Nephron (organoid): Measurements from ENCODE around the gene HOXA4.

Experiments
- H3K27ac Mint-ChIP-seq, 3 experiments: 2 replicates each; pipeline ENCODE4 v1.8.0; 2020; ENCODE audit warnings: mixed read lengths in 3 of 3, mild to moderate bottlenecking in 2 of 3, moderate library complexity in 1 of 3
- H3K27me3 Mint-ChIP-seq: 2 replicates; pipeline ENCODE4 v1.8.0; 2021; ENCODE audit warnings: low read depth, mild to moderate bottlenecking, moderate library complexity, mixed read lengths
- H3K36me3 Mint-ChIP-seq: 2 replicates; pipeline ENCODE4 v1.8.0; 2020; ENCODE audit warnings: low read depth, mixed read lengths
- H3K4me1 Mint-ChIP-seq: 2 replicates; pipeline ENCODE4 v1.8.0; 2020; ENCODE audit warnings: mixed read lengths
- H3K4me3 Mint-ChIP-seq, 3 experiments: 2 replicates each; pipeline ENCODE4 v1.8.0; 2020; ENCODE audit warnings: mild to moderate bottlenecking in 3 of 3, mixed read lengths in 3 of 3, moderate library complexity in 2 of 3
- H3K9me3 Mint-ChIP-seq: 2 replicates; pipeline ENCODE4 v1.8.0; 2020; ENCODE audit warnings: mixed read lengths
- CTCF ChIP-seq, 3 experiments: fragments of 200-600 bp; sonication (generic); IDR thresholded peaks; one replicate each; pipeline ENCODE4 v1.5.0; 2021; ENCODE audit warnings: antibody characterized with exemption in 3 of 3; ENCODE audit not compliant: unreplicated experiment in 3 of 3

Gene HOXA4

GRCh38 chr7:27170426-27171324, 40.1 kb upstream of the HOXA4 start:
- peaks cover 36% of the 10 kb centered on the region for H3K4me1 Mint-ChIP-seq
- H3K9me3 Mint-ChIP-seq = no peaks in the 10 kb centered on the region
- peaks cover 61% of the 10 kb centered on the region for H3K36me3 Mint-ChIP-seq
- no peak for TF ChIP-seq CTCF (IDR thresholded peaks at IDR 0.05; ENCODE audit: unreplicated experiment in 3 of 3)
- peaks cover 29% of the 10 kb centered on the region for H3K27me3 Mint-ChIP-seq
- peak overlapping the region; percentile 99 to 100 (median 99) for H3K27ac Mint-ChIP-seq
- peak overlapping the region; percentile 92 to 95 (median 93) for H3K4me3 Mint-ChIP-seq

- Mint-ChIP-seq H3K4me3 (peak overlapping the region; percentile 92 to 95 (median 93)), H3K4me1 (peaks cover 30% of the 10 kb centered on the region), H3K36me3 (peaks cover 61% of the 10 kb centered on the region), H3K9me3 (no peaks in the 10 kb centered on the region), H3K27ac (peak overlapping the region; percentile 99 to 100 (median 99)), H3K27me3 (peaks cover 21% of the 10 kb centered on the region)
- TF ChIP-seq CTCF (IDR thresholded peaks at IDR 0.05; ENCODE audit: unreplicated experiment in 3 of 3) = no peak
These were observed 39.3 kb upstream of the HOXA4 start for GRCh38 chr7:27169658-27170425.

GRCh38 chr7:27168265-27168947, 37.8 kb upstream of the HOXA4 start:
- peak overlapping the region; percentile 99 to 100 (median 99) for H3K27ac Mint-ChIP-seq
- H3K27me3 Mint-ChIP-seq = peaks cover 17% of the 10 kb centered on the region
- H3K4me3 Mint-ChIP-seq = peak overlapping the region; percentile 92 to 95 (median 93)
- H3K4me1 Mint-ChIP-seq = peaks cover 28% of the 10 kb centered on the region
- no peaks in the 10 kb centered on the region for H3K9me3 Mint-ChIP-seq
- TF ChIP-seq CTCF (IDR thresholded peaks at IDR 0.05; ENCODE audit: unreplicated experiment in 3 of 3) = no peak
- H3K36me3 Mint-ChIP-seq = peaks cover 75% of the 10 kb centered on the region

GRCh38 chr7:27167916-27168264, 37.3 kb upstream of the HOXA4 start:
- Mint-ChIP-seq H3K4me1 (peaks cover 30% of the 10 kb centered on the region), H3K27ac (peak overlapping the region; percentile 99 to 100 (median 99)), H3K9me3 (no peaks in the 10 kb centered on the region), H3K36me3 (peaks cover 80% of the 10 kb centered on the region), H3K4me3 (peak overlapping the region; percentile 92 to 95 (median 93)), H3K27me3 (peaks cover 17% of the 10 kb centered on the region)
- no peak for TF ChIP-seq CTCF (IDR thresholded peaks at IDR 0.05; ENCODE audit: unreplicated experiment in 3 of 3)

GRCh38 chr7:27166531-27167505, 36.3 kb upstream of the HOXA4 start:
- Mint-ChIP-seq H3K4me3 (peak overlapping the region; percentile 92 to 95 (median 93)), H3K4me1 (peaks cover 25% of the 10 kb centered on the region), H3K27me3 (peaks cover 9% of the 10 kb centered on the region), H3K9me3 (no peaks in the 10 kb centered on the region), H3K27ac (peak overlapping the region; percentile 99 to 100 (median 99)), H3K36me3 (peaks cover 84% of the 10 kb centered on the region)
- no peak for TF ChIP-seq CTCF (IDR thresholded peaks at IDR 0.05; ENCODE audit: unreplicated experiment in 3 of 3)
